ENCODE measurements around the gene MYO1E.
"Not testable (repeated sequence)": the region's sequence is repeated elsewhere in the genome, so short reads cannot be mapped to it uniquely, and the experiment has no call there.

The MYO1E gene

DNA sequence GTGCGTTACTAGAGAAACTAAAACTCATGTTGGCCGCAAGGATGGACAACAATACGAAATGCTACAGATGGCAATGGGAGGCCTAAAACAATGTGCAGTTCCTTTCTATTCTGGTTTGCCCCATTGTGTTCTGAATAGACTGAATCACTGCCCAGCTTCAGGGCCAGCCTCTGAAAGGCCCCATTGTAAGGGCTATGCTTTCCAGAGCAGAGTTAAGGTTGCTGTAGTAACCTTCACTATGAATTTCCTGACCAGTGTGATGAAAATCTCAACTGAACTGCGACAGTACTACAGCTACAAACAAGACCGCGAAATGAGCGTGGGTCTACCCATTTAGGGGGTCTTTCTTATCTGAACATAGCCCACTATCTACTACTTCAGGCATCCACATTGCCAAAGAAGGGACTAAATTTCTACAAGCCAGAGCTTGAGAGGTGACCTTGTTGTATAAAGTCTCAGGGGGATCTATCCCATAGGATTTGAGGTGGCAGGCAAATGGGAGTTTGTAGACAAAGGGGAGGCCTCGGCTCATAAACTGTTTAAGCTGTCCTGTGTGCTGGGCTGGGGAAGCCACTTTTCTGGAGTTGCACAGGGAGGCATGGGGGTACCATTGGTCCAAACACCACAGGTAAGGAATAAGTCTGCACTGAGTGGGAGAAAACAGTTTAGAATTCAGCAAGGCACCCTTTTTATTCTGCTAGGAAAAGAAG, 80.1 kb downstream of the MYO1E start:
- H3K4me3 ChIP-seq (ENCODE audit: low read length), result no peak overlapping the region
- no peak for TF ChIP-seq ZNF274 (IDR thresholded peaks at IDR 0.05; ENCODE audit: low read depth, low read length)

DNA sequence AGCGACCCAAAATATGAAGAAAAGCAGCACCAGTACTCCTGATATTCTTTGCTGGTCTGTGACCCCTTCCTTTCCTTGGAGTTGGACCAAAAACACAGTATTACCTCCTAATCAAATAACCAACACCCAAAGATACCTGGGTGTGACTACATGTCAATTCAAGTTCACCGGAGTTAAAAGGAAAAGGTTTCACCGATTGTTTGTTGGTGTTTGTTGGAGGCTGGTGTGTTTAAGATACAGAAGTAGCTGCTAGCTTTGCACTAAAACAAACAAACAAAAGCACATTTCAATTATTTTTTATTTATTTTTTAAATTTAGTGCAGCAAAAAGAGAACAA, 81.5 kb downstream of the MYO1E start:
- peak overlapping the region; percentile 31; the same call in 1 of the 2 replicates for H3K4me3 ChIP-seq (ENCODE audit: low read length)
- TF ChIP-seq ZNF274 (IDR thresholded peaks at IDR 0.05; ENCODE audit: low read depth, low read length), result no peak

DNA sequence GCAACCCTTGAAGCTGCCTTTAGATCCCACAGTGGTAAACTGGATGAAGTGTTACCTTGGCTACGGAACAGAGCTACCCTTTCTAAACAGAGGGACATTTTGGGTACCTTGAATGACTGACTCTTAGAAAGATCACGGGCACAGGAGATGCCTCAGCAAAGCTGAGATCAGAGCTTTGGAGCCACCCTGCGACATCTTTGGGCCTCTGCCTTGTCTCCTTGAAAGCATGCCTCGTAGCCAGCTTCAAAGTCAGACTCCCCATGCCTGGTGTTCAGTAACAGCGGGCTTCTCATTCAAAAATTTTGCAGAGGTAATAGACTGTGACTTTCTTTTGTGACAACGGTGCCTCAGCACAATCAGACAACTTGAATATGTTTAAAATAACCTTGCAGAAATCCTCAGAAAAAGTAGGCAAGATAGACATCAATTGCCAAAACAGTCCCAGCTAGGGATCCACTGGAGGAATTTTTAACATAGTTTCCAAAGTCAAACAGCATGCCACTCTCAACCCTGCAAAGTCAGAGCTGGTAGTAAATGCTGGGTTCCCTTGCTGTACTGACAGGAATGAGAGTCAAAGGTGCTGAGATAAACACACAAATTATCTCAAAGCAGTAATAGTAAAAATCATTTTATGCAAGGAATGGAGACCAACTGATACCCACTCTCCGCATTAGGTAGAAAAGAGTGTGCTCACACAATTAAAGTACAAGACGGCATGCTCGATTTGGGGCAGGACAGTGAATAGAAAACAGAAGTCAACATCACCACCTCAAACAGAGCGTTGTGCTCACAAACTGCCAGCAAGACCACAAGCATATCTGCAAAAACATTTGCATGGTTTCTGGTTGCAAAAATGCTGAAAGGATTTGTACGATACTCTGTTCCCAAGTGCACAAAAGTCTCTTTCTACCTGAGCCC, 82.1 kb downstream of the MYO1E start:
- no peak for TF ChIP-seq ZNF274 (IDR thresholded peaks at IDR 0.05; ENCODE audit: low read depth, low read length)
- peak overlapping the region; percentile 31; the same call in 1 of the 2 replicates for H3K4me3 ChIP-seq (ENCODE audit: low read length)

DNA sequence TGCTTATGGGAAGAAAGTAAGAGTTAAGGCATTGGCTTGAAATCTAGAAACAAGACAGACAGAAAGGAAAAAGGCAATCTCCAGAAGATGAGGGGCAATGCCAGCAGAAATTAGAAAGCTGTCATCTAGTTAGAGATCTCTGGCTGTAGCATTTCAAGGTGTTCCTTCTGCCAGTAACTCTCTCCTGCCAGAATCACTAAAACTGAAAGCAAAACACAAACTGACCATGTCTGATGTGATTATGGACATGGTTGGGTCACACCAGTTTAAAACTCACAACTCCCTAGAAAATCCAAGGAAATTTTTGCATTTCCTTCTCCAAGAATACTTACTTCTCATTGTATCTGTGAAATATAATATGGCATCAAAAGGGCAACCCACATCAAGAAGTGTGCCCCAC, 83.1 kb downstream of the MYO1E start:
- TF ChIP-seq ZNF274 (IDR thresholded peaks at IDR 0.05; ENCODE audit: low read depth, low read length), result no peak
- no peak overlapping the region; the same call in 1 of the 2 replicates for H3K4me3 ChIP-seq (ENCODE audit: low read length)

DNA sequence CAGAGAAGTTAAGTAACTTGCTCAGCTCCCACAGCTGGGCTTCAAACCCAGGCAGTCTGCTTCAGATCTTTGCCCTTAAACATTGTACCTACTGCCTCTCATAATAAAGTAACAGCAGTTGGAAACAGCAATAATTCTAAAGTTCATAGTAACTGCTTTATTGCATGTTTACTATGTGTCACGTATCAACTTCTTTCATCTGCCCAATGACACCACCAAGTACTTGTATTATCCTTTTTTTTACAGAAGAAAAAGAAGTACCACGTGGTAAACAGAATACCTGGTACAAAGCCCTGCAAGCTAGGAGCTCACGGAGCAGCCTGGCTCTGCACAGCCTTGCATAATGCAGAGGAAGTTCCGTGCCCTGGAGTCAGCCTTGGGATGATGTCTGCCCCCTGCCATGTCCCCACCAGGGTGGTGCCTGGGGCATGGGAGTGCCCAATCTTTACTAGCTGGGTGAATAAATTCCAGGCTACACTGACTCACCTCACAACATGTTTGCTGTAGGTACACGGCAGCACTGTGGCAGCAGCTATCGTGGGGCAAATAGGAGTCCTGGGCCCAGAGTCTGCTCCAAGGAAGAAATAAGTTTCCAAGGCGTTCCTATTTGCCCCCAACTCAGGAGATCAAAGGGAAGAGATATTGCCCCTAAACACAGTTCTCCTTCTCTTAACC, 88.8 kb downstream of the MYO1E start:
- TF ChIP-seq ZNF274 (IDR thresholded peaks at IDR 0.05; ENCODE audit: low read depth, low read length), result no peak
- H3K4me3 ChIP-seq (ENCODE audit: low read length), result no peak overlapping the region

DNA sequence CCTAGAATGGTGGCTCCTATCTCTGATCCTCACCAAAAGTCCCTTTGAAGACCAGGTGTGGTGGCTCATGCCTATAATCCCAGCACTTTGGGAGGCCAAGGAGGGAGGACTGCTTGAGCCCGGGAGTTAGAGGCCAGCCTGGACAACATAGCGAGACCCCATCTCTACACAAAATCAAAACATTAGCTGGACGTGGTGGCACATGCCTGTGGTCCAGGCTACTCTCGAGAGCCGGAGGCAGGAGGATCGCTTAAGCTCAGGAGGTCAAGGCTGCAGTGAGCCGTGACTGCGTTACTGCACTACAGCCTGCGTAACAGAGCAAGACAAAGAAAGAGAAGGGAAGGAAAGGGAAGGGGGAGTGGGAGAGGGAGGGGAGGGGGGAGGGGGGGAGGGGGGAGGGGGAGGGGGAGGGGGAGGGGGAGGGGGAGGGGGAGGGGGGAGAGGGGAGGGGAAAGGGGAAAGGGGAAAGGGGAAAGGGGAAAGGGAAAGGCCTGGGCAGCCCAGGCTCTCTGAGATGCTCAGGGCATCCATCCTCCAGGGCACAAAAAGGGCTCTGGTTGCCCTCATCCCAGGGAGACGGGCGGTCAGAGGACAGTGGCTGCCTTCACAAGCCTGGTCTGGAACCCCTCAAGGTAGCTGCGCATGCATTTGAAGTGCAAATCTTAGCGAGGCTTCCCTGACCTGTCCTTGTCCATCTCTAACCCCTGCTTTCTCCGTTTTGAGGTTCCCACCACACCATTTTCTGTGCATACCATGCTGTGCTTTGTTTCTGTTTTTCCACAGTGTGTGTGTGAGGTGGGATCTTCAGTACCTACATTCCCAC, 89.9 kb downstream of the MYO1E start:
- TF ChIP-seq ZNF274 (IDR thresholded peaks at IDR 0.05; ENCODE audit: low read depth, low read length), result no peak
- H3K4me3 ChIP-seq (ENCODE audit: low read length), result no peak overlapping the region

DNA sequence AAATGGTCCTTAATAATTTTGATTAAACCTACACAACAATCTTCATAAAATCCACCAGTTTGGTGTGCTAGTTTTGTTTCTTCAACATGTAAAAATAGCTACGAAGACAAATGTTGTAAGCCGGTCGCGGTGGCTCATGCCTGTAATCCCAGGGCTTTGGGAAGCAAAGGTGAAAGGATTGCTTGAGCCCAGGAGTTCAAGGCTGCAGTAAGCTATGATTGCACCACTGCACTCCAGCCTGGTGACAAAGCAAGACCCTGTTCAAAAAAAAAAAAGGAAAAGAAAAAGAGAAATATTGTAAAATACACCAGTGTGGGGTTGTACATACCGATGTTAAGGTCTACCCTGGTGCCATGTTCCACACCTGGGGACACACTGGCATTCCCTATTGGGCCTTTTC, 91.0 kb downstream of the MYO1E start:
- TF ChIP-seq ZNF274 (IDR thresholded peaks at IDR 0.05; ENCODE audit: low read depth, low read length), result no peak

DNA sequence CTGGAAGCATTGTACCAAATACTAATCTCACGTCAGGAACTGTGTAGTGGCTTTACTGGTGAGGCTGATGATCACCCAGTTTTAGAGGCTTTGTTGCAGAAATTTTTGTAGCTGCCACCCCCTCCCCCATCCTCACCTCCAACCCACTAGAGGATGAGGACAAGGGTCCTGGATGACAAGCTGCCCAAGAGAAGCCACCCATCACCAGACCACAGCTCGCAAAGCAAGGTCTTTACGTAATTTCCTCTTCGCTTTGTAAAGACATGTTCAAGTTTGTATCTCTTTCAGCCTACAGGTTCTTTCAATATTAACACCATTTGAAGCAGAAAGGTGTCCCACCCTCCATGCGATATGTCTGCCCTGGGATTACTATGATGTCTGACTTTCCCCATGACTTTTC, 91.8 kb downstream of the MYO1E start:
- no peak for TF ChIP-seq ZNF274 (IDR thresholded peaks at IDR 0.05; ENCODE audit: low read depth, low read length)
- no peak overlapping the region for H3K4me3 ChIP-seq (ENCODE audit: low read length)

More for the DNA sequence above, 91.0 kb downstream of the MYO1E start:
- no peak overlapping the region for H3K4me3 ChIP-seq (ENCODE audit: low read length)

DNA sequence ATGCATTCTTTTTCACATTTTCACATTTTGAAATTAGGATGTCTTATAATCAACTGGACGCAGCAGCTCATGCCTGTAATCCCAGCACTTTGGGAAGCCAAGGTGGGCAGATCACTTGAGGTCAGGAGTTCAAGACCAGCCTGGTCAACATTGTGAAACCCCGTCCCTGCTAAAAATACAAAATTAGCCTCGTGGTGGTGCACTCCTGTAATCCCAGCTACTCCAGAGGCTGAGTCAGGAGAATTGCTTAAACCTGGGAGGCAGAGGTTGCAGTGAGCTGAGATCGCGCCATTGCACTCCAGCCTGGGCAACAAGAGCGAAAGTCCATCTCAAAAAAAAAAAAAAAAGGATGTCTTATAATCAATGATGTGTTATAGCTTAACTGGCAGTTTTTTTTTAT, 92.4 kb downstream of the MYO1E start:
- H3K4me3 ChIP-seq (ENCODE audit: low read length), result not testable (repeated sequence)

DNA sequence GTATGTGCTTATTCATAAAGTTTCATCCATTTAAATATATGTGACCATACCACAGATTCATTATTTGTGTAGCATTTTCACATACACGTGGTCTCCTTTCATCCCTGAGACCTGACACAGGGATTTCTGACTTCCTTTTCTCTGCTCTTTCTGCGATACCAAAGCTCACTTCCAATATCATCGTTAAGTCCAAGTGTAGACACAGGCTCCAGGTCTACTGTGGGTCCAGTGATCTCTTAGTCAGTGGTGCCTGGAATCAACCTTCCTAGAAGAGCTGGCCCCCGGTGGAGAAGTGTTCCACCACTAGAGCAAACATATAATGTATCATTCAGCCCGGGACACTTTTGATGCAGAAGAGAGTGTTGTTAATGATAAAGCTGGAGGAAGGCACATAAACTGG, 93.6 kb downstream of the MYO1E start:
- no peak overlapping the region for H3K4me3 ChIP-seq (ENCODE audit: low read length)
- no peak for TF ChIP-seq ZNF274 (IDR thresholded peaks at IDR 0.05; ENCODE audit: low read depth, low read length)

DNA sequence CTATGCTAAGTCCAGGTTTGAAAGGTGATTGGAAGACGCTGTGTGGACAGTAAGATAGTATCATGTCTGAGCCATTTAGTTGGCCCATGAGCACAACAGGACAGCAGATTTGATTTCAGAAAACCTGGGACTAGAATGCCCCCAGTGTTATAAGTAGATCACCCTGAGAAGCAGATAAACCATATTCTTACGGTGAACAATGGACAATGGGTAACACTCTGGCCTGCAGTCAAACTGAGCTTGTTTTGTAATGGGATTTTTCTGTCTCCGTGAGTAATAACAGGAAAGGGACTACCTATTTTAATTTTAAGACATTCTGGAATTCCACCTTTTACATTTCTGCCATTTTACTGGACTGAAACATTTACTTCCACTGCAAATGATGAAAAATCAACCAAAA, 94.6 kb downstream of the MYO1E start:
- no peak for TF ChIP-seq ZNF274 (IDR thresholded peaks at IDR 0.05; ENCODE audit: low read depth, low read length)
- H3K4me3 ChIP-seq (ENCODE audit: low read length), result no peak overlapping the region

DNA sequence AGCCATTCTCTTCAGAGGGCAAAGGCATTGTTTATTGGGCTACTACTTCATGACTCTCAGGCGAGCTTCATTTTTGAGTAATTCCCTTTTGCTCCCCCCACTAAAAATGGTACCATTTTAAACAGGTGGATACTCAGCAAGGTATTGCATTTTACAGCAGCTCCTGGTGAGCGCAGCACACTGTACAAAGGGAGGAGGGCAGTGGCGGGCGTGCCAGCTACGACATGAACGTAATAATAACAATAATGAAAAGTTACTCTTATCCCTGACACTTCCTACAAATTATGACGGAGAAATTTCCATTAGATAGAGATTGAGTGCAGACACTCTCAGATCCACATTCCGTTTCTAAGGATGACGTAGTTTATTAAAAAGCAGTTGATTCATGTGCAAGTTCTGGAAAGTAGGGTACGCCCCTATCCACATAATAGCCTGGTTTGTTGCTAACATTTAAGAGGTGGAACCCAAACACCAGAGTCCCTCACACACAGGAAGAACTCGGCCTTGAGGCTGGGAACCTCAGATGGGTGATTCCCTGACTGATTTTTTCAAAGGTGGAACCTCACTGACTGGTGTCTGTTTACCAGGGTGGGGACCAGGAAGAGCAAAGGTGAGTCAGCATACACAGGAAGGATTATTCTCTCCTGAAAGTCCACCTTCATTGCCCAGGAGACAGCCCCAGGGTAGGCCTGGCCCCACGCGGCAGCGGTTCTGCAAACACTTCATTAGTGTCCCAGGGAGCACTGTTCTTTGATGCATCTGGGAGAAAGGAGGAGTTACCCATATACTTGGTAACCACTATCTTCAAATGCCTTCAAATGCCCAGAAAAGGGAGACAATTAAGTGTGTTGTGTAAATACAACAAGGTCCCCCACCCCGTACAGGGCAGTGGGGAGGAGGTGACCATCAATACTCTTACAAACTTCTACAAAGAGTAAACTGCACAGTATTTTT, 96.2 kb downstream of the MYO1E start:
- H3K4me3 ChIP-seq (ENCODE audit: low read length), result no peak overlapping the region
- no peak for TF ChIP-seq ZNF274 (IDR thresholded peaks at IDR 0.05; ENCODE audit: low read depth, low read length)

Measured in GM08714 (cell line).